NCI-H1436 treated with DMSO at 0.1 percent for 48 hours (cell line): ENCODE results near the gene SMIM38.
"Not testable (repeated sequence)": the region's sequence is repeated elsewhere in the genome, so short reads cannot be mapped to it uniquely, and the experiment has no call there.

Experiments used
- DNase-seq: peaks from one replicate; lab custom pipeline; 2025; lab: John Stamatoyannopoulos, UW

SMIM38 gene

DNA sequence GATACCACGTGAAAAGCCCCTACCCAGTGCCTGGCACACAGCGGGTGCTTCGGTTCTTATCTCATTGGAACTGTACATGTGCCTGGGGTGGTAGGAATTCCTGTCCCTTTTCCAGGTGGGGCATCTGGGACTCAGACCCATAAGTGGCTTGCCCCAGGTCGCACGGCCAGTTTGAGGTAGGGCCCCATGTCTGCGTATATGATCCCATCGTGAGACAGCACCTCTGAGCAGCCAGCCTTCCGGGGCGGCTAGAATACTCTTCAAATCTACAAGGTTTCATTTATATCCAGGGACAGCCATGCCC is 33.5 kb upstream of the SMIM38 start:
- DNase-seq, result no peak

DNA sequence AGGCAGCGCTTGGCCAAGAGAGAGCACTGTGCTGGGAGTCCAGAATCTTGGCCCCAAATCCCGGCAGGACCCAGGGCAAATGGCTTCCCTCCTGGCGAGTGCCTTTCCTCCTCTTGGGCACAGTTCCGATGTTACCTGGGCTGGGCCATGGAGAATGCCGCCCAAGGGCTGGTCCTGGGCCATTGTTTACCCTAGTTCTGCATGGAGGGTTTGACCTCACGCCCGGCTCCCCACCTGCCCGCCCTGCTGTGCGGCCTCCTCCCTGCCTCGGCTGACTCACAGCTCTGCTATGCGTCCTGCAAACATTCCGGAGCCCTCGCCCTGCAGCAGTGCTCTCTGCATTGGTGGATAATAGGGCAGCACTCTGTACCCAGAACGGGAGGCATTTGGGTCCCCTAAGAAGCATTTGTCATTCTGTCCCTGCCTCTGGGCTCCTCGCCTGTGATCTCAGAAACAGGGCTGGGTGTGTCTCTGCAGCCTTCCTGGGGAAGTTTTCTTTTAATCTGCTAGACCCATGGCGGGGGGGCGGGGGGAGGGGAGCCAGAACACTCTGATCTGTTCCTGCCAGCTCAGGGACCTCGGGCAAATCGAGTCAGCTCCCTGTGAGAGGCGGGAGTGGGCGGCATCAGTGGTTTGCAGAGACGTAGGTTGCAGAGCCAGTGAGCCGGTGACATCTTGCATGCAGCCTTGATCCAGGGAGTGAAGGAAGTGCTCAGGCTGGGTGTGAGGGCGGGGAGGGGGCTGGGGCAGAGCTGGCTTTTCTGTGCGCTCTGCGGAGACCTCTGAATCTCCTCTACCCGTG is 32.9 kb upstream of the SMIM38 start:
- no peak for DNase-seq

DNA sequence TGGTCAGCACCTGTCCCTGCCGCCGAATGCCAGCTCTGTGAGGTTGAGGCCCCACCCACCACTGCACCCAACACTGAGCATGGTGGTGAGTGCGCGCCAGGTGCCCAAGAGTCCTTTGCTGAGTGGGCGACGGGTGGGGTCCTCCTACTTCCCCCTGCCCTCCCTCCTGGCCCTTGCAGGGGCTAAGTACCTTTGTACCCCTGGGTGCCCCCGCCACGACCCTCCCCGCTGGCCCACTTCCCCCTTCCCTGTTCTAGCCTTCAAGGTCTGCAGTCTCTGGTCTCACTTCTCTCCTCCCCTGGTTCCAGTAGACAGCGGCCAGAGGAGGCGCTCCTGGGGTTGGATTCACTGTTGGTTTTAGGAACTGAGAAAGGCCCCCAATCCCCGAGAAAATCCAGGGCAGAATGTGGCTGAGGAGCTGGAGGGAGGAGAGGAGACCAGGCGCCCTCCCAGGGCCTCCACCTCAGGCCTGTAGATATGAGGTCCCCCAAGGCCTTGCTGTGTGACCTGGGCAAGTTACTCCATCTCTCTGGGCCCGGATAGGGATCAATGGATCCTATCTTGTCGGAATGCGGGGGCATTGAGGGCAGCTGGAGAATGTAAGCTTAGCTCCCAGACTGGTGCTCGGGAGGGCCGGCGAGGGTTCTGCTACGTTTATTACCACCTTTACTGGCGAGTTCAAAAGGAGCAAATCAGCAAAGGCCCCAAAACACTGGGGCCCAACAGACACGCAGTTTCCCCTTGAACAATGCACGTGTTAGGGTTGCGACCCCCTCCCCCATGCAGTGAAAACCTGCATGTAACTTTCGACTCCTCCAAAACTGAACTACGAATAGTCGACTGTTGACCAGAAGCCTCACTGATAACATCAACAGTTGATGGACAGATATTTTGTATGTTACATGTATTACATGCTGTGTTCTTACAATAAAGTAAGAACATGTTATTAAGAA is 31.9 kb upstream of the SMIM38 start:
- no peak for DNase-seq

DNA sequence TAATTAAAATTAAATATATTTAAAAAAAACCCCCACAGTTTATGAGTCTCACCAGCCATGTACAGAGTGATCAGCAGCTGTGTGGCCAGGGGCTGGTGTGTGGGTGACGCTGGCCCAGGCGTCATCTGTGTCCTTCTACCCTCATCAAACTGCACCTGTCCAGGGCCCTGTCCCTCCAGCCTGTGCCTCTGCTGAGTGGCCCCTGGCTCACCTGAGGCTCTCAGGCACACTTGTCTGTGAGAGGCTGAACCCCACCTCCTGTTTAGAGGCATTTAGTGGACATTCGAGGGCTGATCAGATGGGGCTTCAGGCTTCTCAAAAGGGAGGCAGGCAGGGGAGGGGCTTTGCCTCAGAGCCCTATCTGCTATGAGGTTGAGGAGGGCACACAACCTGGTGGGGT is 29.9 kb upstream of the SMIM38 start:
- DNase-seq, result no peak

DNA sequence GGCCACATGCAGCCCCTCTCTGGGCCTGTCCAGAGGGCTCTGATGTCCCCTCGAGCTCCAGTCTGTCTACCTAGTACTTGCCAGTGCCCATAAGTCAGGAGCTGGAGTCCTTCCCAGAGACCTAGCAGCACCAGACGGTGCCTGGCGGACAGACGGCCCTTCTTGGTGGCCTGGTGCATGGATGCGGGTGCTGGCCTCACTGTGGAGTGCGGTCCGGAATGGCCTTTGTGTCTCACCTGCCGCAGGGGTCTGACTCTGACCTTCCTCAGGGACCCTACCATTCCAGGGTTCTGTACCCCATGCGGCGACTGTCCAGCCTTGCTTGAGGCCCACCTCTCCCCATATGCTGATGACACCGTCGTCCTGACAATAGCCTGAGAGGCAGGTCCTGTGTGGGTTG is 29.4 kb upstream of the SMIM38 start:
- no peak for DNase-seq

DNA sequence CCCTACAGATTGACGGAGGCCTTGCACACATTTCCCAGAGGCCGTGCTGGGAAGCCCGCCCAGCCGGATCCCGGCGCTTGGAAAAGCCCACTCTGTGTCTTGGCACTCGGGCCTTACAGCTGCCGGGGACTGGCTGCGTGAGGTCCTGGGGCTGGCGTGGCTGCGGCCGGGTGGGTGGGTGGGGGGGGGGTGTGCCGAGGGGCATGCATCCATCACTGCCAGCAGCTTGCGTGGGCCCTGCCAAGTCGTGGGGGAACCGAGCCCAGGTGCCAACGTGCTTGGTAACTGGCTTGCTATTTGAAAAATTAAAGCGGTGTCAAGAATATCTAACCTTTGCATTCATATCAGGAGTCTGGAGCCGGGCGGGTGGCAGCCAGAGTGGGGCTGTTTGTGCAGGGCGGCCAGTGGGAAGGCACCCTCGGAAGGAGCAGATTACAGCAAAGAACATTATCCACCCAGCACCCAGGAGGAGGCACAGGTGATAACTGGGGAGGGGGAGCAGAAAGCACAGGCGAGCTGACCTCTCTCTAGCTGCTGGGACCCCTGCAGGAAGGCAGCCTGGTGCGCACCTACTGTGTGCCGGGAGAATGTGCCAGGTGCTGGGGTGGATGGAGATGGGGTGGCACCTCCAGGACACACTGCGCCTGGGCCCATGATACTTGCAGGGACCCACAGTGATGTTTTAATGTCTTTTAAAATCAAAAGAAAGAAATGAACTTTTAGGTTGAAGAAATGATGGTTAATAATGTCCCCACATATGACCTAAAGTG is 28.5 kb upstream of the SMIM38 start:
- DNase-seq, result no peak

DNA sequence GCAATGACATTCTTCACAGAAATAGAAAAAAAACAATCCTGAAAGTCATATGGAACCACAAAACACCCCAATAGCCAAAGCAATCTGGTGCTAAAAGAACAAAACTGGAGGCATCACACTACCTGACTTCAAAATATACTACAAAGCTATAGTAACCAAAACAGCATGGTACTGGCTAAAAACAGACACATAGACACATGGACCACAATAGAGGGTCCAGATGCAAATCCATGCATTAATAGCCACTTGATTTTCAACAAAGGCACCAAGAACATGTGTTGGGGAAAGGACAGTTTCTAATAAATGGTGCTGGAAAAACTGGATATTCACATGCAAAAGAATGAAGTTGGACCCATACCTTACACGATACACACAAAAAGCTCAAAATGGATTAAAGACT is 27.9 kb upstream of the SMIM38 start:
- no peak for DNase-seq

DNA sequence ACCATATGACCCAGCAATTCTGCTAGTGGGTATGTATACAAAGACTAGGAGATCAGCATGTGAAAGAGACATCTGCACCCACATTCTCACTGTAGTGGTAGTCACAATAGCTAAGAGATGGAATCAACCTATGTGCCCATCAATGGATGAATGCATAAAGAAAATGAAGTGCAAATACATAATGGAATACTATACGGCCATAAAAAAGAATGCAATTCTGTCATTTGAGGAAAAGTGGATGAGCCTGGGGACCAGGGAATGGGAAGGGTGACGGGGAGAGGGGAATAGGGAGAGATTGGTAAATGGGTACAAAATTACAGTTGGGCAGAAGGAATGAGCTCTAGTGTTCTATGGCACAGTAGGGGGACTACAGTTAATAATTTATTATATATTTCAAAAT is 26.7 kb upstream of the SMIM38 start:
- DNase-seq, result no peak

DNA sequence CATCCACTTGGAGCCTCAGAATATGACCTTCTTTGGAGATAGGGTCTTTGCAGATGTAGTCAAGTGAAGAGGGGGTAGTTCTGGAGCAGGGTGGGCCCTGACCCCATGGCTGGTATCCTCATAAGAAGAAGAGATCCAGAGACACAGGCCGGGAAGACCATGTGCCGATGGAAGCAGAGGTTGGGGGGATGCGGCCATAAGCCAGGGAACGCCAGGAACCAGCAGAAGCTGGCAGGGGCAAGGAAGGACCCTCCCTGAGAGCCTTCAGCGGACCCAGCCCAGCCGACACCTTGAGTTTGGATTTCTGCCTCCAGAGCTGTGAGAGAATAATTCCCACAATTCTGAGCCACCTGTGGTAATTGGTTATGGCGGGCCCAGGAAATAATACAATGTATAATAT is 26.1 kb upstream of the SMIM38 start:
- no peak for DNase-seq

DNA sequence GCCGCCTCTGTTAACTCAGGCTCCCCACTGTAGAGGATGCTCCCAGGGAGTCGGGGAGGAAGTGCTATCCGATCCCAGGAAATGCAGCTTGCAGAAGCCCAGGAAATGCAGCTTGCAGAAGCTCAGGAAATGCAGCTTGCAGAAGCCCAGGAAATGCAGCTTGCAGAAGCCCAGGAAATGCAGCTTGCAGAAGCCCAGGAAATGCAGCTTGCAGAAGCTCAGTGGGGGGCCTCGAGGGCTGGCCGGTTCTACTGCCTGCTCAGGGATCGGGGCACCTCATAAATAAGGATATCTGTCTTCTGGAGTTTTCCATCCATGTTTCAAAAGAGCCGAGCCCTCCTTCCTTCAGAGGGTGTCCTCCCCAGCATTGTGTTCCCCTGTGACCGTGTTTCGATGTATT is 25.1 kb upstream of the SMIM38 start:
- DNase-seq, result no peak

DNA sequence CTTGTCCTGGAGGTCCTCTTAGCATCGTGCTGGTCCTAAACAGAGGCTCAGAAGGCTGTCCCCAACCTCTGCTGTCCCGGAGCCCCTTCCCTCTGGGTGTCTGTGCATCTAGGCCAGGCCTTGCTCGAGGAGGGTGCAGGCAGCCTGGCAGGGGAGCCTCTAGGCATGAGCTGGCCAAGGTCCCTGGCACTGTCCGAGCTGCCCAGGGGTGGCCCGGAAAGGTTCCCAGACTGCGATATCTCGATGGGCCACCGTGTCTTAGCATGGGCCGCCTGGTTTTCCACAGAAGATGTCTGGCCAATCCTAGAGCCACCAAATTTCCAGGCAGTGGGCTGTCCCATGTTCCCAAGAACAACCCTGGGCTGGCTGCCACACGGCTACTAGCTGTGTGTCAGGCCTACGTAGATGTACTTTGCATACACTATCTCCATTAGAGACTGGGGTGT is 24.6 kb upstream of the SMIM38 start:
- no peak for DNase-seq

DNA sequence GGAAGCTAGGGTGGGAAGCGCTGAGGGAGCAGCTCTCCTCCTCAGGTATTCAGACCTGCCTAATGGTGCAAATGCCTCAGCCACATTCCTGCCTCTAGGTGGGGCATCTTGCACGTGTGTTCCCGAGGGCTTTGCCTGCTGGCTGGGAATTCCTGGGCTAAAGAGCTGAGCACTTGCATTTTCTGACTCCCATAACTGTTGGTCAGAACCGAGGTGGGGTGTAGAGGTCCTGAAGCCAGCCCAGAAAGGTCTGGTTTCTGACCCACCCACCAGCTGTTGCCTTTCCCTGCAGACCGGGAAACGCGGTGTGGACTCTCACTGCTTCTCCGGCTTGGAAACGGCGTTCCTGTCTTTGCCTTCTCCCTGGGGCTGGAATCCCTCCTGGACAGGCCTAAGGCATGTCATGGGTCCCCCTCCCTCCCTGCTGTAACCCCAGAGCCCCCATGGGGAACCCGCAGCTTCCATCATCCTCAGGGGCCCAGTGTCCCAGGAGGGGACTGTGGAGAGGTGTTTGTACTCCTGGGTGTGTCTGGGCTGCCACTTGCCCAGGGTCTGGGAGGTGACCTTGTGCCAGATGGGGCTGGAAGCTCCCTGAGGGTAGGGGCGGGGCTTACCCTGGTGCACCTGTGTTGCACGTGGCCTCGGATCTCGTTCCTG is 24.0 kb upstream of the SMIM38 start:
- DNase-seq, result no peak

DNA sequence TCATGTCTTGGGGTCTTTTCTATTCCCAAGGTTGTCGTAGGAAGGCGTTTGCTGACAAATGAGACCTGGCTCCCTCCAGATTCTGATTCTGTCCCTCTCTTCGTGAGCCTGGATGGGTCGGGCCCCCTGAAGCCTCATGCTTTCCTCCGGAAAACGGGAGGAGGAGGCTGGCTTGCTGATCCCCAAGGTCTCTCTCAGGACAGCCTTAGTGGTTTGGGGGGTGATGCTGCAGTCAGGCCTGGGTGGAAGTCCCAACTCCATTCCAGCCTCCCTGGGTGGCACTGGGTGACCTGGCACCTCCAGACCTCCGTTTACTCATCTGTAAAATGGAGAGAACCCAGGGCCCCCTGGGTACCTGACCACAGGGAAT is 23.4 kb upstream of the SMIM38 start:
- no peak for DNase-seq

DNA sequence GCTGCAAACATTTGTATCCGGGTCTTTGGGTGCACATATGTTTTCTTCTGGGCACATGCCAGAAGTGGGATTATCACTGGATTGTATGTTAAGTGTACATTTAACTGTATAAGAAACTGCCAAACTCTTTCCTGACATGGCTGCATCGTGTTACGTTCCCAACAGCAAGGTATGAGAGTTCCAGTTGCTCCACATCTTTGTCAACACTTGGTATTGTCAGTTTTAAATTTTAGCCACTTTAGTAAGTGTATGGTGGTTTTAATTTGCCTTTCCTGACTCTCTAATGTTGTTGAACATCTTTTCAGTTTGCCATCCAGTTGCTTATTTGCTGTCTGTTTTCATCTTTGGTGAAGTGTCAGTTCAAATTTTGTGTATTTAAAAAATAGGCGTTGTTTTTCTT is 22.5 kb upstream of the SMIM38 start:
- no peak for DNase-seq

DNA sequence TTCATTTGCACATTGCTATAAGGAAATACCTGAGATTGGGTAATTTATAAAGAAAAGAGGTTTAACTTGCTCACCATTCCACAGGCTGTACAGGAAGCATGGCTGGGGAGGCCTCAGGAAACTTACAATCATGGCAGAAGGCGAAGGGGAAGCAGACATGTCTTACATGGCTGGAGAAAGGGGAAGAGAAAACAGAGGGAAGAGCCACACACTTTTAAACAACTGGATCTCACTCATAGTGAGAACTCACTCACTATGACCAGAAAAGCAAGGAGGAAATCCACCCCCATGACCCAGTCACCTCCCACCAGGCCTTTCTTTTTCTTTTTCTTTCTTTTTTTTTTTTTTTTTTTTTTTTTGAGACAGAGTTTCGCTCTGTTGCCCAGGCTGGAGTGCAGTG is 21.6 kb upstream of the SMIM38 start:
- not testable (repeated sequence) for DNase-seq

DNA sequence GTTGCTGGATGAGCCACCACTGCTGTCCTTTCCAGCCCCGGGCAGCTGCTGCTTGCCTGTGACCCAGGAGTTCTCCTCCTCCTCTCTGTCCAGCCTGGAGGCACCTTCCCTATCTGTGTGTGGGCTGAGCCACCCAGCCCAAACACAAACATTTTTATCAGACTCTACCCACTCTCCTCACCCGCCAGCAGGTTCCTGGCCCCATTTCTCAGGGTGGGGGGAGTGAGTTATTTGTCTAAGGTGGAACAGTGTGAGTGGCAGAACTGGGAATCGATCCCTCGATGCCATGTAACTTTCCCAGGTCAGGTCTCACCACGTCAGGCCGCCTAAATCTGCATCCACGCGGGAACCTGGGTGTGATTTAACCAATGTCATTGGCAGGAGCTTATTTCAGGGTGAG is 20.8 kb upstream of the SMIM38 start:
- DNase-seq, result no peak

DNA sequence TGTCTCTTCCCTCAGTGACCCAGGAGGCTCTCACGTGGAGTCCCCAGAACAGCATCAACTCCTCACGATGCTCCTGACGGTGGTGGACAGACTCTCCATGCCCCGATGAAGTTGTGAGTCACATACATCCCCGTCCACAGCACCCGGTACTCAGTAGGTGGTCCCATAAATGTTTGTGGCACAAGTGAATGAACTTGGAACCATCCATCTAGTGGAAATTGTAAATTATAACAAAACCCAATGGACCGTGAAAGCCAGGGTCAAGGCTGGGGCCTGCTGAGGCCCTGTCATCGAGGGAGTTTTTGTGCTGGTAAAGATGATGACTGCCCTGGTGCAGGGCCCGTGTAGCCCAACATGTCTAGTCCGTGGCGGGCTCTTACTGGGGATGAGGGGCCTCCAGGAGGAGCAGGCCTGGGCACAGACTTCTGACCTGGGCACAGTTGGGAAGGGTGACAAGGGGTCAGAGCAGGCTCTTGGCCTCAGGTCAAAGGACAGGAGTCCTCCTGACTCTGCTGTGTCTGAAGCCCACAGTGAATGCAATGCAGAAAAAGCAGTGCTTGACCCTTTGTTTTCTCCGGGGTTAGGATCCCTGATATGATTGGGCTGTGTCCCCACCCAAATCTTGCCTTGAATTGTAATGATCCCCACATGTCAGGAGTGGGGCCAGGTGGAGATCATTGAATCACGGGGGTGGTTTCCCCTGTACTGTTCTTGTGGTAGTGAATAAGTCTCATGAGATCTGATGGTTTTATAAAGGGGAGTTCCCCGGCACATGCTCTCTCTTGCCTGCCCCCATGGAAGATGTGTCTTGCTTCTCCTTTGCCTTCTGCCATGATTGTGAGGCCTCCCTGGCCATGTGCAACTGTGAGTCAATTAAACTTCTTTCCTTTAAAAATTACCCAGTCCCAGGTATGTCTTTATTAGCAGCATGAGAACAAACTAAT is 20.0 kb upstream of the SMIM38 start:
- DNase-seq, result no peak

DNA sequence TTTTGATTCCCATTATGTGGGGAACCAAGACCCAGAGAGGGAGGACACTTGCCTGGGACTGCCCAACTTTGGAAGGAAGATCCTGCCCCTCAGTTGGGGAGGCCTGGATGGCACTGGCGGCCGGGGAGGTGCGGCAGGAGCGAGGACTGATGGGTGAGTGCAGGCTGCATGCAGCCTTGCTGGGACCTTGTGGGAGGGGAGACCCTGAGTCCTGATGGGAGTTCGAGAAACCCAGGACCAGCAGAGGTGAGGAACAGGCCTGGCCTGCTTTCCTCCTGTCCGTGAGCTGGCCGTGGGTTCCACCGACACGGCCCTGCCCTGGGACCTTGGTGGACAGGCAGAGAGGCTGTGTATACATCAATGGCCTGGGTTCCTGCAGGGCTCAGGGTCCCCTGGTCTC is 19.3 kb upstream of the SMIM38 start:
- DNase-seq, result no peak

DNA sequence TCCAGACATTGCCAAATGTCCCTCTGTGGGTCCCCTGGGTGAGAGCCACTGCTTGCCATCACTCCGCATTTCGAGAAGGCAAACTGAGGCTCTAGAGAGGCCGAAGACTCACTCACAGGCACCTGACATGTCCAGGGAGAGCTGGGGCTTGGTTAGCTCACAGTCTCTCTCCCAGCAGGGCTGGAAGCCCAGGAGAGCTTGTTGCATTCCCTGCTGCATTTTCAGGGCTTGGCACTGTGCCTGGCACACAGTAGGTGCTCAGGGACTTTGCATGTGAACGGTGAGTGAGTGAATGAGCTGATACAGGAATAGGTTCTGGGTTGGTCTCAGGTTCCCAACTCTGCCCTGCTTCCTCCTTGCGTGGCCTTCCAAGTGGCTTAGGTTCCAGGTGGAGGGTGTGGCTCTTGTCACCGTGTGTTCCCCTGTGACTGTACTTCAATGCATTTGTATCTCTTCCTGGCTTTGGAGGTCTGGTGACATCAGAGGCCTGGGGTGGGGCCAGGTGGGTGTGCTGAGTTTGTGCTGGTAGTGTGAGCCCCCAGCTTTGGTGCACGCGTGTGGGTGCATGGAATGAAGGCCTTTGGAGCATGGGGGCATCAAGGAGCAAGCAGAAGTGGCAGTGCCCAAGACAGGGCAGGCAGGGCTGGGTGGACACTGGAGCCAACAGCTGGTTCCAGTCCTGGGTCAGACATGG is 18.4 kb upstream of the SMIM38 start:
- no peak for DNase-seq

DNA sequence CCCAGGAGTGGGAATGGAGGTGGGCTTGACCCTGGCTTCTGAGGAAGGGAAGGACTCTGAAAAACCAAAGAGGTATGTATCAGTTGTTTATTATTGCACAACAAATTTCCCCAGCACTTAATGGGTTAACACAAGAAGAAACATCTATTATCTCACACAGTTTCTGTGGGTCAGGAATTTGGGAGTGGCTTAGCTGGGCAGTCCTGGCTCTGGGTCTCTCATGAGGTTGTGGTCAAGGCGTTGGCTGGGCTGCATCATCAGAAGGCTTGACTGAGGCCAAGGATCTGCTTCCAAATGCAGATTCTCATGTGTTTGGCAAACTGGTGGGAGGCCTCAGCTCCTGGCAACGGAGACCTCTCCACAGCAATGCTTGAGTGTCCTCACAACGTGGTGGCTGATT is 17.5 kb upstream of the SMIM38 start:
- DNase-seq, result no peak
